GM19023 (cell line): ENCODE data around the gene GLIS1.

Experiments
- ATAC-seq: cut with Tn5 transposase; IDR thresholded peaks from one replicate; pipeline ENCODE4 v1.9.1; 2021; ENCODE audit warnings: mild to moderate bottlenecking, moderate library complexity; ENCODE audit not compliant: unreplicated experiment

Gene GLIS1

GRCh38 chr1:53718443-53718842 lies 20.5 kb downstream of the GLIS1 start:
- no peak for ATAC-seq

- no peak for ATAC-seq
Observed at GRCh38 chr1:53717025-53717804, 21.7 kb downstream of the GLIS1 start.

GRCh38 chr1:53716150-53716549 lies 22.8 kb downstream of the GLIS1 start:
- no peak for ATAC-seq

- no peak for ATAC-seq
Observed at GRCh38 chr1:53715478-53715877, 23.5 kb downstream of the GLIS1 start.

GRCh38 chr1:53712276-53712675 lies 26.7 kb downstream of the GLIS1 start:
- ATAC-seq, result no peak

- ATAC-seq, result no peak
Observed at GRCh38 chr1:53710584-53710983, 28.4 kb downstream of the GLIS1 start.

- no peak for ATAC-seq
Observed at GRCh38 chr1:53708687-53709086, 30.3 kb downstream of the GLIS1 start.

GRCh38 chr1:53706356-53706755 lies 32.6 kb downstream of the GLIS1 start:
- no peak for ATAC-seq

GRCh38 chr1:53705446-53706096 lies 33.4 kb downstream of the GLIS1 start:
- ATAC-seq, result no peak

GRCh38 chr1:53704804-53705445 lies 34.0 kb downstream of the GLIS1 start:
- ATAC-seq, result no peak

GRCh38 chr1:53704304-53704703 lies 34.7 kb downstream of the GLIS1 start:
- no peak for ATAC-seq

GRCh38 chr1:53703174-53703573 lies 35.8 kb downstream of the GLIS1 start:
- no peak for ATAC-seq

GRCh38 chr1:53702341-53702740 lies 36.6 kb downstream of the GLIS1 start:
- ATAC-seq, result no peak

- no peak for ATAC-seq
Observed at GRCh38 chr1:53700776-53701175, 38.2 kb downstream of the GLIS1 start.

- ATAC-seq, result no peak
Observed at GRCh38 chr1:53699981-53700380, 39.0 kb downstream of the GLIS1 start.

- ATAC-seq, result no peak
Observed at GRCh38 chr1:53698384-53698980, 40.5 kb downstream of the GLIS1 start.

GRCh38 chr1:53697721-53698383 lies 41.1 kb downstream of the GLIS1 start:
- no peak for ATAC-seq

- ATAC-seq, result no peak
Observed at GRCh38 chr1:53696990-53697389, 42.0 kb downstream of the GLIS1 start.

- ATAC-seq, result no peak
Observed at GRCh38 chr1:53696571-53696970, 42.4 kb downstream of the GLIS1 start.

GRCh38 chr1:53696051-53696450 lies 42.9 kb downstream of the GLIS1 start:
- ATAC-seq, result no peak

GRCh38 chr1:53695116-53695515 lies 43.8 kb downstream of the GLIS1 start:
- ATAC-seq, result no peak
